ENCODE data around the gene RXFP4. TPM values are rescaled to one million over a fixed set of nuclear protein-coding genes. Genes with fewer than 3 reads are reported as not detected.

RXFP4 gene, protein sequence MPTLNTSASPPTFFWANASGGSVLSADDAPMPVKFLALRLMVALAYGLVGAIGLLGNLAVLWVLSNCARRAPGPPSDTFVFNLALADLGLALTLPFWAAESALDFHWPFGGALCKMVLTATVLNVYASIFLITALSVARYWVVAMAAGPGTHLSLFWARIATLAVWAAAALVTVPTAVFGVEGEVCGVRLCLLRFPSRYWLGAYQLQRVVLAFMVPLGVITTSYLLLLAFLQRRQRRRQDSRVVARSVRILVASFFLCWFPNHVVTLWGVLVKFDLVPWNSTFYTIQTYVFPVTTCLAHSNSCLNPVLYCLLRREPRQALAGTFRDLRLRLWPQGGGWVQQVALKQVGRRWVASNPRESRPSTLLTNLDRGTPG
- total RNA-seq (2022; extraction: Qiagen RNA extraction; ENCODE audit: low read depth): not detected in 5 replicates

GRCh38 chr1:155940993-155941844 lies at the start of gene RXFP4:
TSS of gene RXFP4 (plus strand) at chr1:155941638. CDS start at chr1:155941710, 72 bp downstream.

DNA sequence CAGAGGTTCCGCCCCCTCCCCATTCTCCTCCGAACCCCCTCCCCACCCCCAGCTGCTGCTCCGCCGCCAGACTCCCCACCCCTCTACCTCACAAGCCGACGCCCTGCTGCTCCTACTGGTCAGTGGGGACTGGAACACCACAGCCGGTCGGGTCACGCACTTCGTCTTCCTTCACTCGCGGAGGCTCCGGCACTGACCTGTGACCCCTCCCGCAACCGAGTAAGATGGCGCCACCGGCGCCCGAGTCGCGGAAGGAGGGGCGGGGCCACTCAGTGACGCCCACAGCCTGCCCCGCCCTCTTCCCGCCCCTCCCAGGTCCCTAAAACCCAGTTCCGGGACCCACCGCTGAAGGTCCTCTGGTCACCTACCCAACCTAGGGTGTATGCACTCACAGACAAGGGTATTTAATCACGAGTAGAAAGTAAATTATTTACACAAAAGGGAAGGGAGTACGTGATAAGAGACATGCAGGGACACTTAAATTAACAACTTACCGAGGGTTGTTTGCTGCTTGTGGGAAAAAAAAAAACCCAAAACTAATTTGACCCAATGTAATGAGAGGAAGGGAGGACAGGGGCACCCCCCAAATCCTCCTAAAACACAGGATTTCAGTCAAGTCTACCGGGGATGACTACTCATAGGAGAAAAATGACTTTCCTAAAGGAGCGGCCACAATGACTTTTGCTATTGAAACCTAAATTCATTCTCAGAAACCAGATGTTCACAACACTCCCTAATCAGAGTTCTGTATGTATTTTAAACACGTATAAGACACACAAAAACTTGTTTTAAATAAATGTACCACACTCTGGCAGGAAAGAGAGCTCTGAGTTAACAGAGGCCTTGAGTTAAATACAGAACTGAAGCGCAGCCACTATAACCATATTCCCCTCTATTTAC lies 30.0 kb upstream of the RXFP4 start, which contains the start of gene RIT1:
RIT1 (minus strand) TSS at position 194 of the 900 bp plus-strand sequence. CDS start 588 bp downstream, outside the sequence.

DNA sequence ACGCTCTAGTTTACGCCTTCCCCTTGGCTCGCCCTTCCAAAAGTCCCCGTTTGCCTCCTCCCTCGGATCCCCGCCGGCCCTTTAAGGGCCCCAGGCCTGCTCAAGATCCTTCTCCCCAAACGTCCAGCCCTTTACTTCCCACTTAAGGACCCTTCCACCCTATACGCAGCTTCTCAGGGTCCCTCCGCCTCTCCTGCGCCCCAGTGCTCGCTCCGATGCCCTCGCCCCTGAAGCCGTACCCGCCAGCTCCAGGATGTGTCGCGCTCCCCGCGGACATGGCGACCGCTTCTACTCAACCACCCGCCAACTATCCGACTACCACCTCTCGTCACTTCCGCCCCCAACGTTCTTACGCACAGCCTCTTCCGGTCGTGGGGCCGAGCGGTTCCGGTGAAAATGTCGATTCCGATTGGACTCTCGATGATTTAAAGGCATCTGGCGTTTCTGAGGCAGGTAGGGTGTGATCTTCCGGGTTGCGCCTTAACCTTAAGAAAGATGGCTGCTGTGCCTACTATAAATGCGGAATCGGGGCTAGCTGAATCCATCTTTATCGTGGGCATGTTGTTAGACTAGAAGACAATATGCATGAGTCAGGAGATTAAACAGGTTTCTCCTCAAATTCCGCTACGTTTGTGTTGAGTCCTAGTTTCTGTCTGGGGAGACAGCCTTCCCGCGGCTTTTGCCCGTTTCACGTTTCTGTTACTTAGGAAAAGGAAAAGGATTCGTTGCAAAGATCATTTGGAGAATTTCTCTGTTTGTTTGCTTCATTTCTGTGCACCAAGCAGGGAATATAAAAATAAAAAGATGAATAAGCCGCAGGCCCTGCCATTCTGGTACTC lies 7.1 kb upstream of the RXFP4 start, which contains the start of gene KHDC4:
KHDC4 (minus strand) TSS at position 317 of the 839 bp plus-strand sequence; CDS start at position 277, 40 bp downstream.

GRCh38 chr1:155978325-155978972 lies 37.0 kb downstream of the RXFP4 start, which contains the start of gene ARHGEF2:
TSS of gene ARHGEF2 (minus strand) at chr1:155978547. CDS start at chr1:155978427, 120 bp downstream.

Other genes with a start within 250 kb of the RXFP4 start
- 13.7 to 17.9 TPM (median 15.4 TPM) in 5 replicates for gene GON4L, start 84.4 kb upstream of the RXFP4 start, total RNA-seq (2022; extraction: Qiagen RNA extraction; ENCODE audit: low read depth)
- gene SYT11, start 82.1 kb upstream of the RXFP4 start, total RNA-seq (2022; extraction: Qiagen RNA extraction; ENCODE audit: low read depth): 1.1 to 1.7 TPM (median 1.5 TPM) in 5 replicates
- gene RIT1, start 30.3 kb upstream of the RXFP4 start, total RNA-seq (2022; extraction: Qiagen RNA extraction; ENCODE audit: low read depth): 24.2 to 29.3 TPM (median 26.4 TPM) in 5 replicates
- gene KHDC4, start 7.2 kb upstream of the RXFP4 start, total RNA-seq (2022; extraction: Qiagen RNA extraction; ENCODE audit: low read depth): 16.0 to 33.2 TPM (median 30.6 TPM) in 5 replicates
- gene ARHGEF2, start 36.9 kb downstream of the RXFP4 start, total RNA-seq (2022; extraction: Qiagen RNA extraction; ENCODE audit: low read depth): 38.8 to 47.2 TPM (median 41.7 TPM) in 5 replicates
- gene SSR2, start 79.3 kb downstream of the RXFP4 start, total RNA-seq (2022; extraction: Qiagen RNA extraction; ENCODE audit: low read depth): 262 to 276 TPM (median 267 TPM) in 5 replicates
- 38.5 to 48.6 TPM (median 41.7 TPM) in 5 replicates for gene UBQLN4, start 112.2 kb downstream of the RXFP4 start, total RNA-seq (2022; extraction: Qiagen RNA extraction; ENCODE audit: low read depth)
- gene LAMTOR2, start 113.1 kb downstream of the RXFP4 start, total RNA-seq (2022; extraction: Qiagen RNA extraction; ENCODE audit: low read depth): 146 to 158 TPM (median 152 TPM) in 5 replicates
- 0.14 TPM in 1 of 5 replicates, not detected in the others for gene RAB25, start 119.5 kb downstream of the RXFP4 start, total RNA-seq (2022; extraction: Qiagen RNA extraction; ENCODE audit: low read depth)
- 1.4 to 3.0 TPM (median 2.5 TPM) in 5 replicates for gene MEX3A, start 140.8 kb downstream of the RXFP4 start, total RNA-seq (2022; extraction: Qiagen RNA extraction; ENCODE audit: low read depth)
- gene LMNA, start 173.1 kb downstream of the RXFP4 start, total RNA-seq (2022; extraction: Qiagen RNA extraction; ENCODE audit: low read depth): 658 to 735 TPM (median 680 TPM) in 5 replicates
- 0.32 to 0.69 TPM (median 0.44 TPM) in 5 replicates for gene SEMA4A, start 211.9 kb downstream of the RXFP4 start, total RNA-seq (2022; extraction: Qiagen RNA extraction; ENCODE audit: low read depth)

Data from A549 treated with DMSO at 1 μM for 4 hours (cell line).